Measurements from ENCODE around the gene EIF2S3.
A peak's percentile ranks its signal among the peaks of the same experiment; 100 is the strongest.
"Not testable (repeated sequence)": the region's sequence is repeated elsewhere in the genome, so short reads cannot be mapped to it uniquely, and the experiment has no call there.

The EIF2S3 gene

DNA sequence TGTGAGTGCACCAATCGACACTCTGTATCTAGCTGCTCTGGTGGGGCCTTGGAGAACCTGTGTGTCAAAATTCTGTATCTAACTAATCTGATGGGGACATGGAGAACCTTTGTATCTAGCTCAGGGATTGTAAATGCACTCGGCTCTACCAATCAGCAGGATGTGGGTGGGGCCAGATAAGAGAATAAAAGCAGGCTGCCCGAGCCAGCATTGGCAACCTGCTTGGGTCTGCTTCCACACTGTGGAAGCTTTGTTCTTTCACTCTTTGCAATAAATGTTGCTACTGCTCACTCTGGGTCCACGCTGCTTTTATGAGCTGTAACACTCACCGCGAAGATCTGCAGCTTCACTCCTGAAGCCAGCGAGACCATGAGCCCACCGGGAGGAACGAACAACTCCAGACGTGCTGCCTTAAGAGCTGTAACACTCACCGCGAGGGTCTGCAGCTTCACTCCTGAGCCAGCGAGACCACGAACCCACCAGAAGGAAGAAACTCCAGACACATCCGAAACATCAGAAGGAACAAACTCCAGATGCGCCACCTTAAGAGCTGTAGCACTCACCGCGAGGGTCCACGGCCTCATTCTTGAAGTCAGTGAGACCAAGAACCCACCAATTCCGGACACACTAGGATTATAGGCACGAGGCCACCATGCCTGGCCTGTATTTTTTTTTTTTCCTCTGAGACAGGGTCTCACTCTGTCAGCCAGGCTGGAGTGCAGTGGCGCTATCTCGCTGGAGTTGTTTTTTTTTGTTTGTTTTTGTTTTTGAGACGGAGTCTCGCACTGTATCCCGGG, 4.0 kb upstream of the EIF2S3 start:
- not testable (repeated sequence) for DNase-seq (ENCODE audit: low spot score)

DNA sequence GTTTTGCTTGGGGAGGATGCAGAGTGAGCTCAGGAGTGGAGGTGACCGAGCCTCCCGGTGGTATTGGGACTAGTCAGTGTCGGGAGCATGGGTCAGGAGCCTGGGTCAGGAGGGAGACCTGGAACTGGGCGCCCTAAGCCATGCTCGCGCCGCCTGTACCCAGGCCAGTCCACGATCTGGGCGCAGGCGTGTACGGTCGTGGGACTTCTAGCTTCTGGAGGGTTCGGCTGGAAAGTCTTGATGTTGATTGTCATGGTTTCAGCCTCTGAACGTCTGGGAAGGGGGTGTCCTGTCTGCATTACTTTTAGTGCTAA, 244 bp downstream of the EIF2S3 start:
- DNase-seq (ENCODE audit: low spot score): no peak

DNA sequence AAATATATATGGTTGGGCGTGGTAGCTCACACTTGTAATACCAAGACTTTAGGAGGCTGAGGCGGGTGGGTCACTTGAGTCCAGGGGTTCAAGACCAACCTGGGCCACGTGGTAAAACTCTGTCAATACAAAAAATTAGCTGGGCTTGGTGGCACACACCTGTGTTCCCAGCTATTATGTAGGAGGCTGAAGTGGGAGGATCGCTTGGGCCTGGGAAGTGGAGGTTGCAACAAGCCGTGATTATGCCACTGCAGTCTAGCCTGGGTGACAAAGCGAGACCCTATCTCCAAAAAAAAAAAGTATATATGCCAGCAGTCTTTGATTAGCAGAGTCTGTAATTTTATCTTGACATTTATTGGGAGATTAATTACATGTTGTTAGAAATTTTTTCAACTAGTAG, 8.7 kb downstream of the EIF2S3 start:
- DNase-seq (ENCODE audit: low spot score): no peak

DNA sequence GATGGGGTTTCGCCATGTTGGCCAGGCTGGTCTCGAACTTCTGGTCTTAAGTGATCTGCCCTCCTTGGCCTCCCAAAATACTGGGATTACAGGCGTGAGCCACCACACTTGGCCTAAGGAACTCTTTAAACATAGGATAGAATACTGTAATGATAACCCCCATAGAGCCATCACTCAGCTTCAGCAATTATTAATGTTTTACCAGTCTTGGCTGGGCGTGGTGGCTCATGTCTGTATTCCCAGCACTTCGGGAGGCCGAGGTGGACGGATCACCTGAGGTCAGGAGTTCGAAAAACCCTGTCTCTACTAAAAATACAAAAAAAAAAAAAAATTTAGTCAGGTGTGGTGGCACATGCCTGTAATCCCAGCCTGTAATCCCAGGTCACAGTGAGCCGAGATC, 15.1 kb downstream of the EIF2S3 start:
- DNase-seq (ENCODE audit: low spot score): no peak

DNA sequence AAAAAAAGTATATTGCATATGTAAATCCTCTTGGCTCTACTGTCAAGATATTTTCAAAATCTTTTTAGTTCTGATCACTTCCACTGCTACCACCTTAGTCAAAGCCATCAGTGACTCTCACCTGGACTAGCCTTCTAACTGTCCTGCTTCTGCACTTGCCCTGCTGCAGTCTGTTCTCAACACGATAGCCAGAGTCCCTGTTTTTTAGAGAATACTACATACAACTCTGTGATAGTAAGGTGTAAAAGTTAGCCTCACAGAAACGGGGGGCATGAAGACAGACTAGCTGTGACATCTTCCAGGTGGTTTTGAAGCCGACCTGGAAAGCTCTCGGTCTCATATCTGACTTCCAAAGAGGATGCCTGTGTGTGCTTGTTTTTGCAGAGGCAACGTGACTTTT, 24.7 kb downstream of the EIF2S3 start:
- DNase-seq (ENCODE audit: low spot score): no peak

DNA sequence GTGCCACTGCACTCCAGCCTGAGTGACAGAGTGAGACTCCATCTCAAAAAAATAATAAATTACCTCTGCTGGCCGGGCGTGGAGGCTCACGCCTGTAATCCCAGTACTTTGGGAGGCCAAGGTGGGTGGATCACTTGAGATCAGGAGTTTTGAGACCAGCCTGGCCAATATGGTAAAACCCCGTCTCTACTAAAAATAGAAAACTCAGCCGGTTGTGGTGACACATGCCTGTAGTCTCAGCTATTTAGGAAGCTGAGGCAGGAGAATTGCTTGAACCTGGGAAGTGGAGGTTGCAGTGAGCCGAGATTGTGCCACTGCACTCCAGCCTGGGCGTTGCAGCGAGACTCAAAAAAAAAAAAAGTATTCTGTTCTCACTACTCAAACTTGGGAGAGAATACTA, 25.5 kb downstream of the EIF2S3 start:
- peak; percentile 22 for DNase-seq (ENCODE audit: low spot score)

DNA sequence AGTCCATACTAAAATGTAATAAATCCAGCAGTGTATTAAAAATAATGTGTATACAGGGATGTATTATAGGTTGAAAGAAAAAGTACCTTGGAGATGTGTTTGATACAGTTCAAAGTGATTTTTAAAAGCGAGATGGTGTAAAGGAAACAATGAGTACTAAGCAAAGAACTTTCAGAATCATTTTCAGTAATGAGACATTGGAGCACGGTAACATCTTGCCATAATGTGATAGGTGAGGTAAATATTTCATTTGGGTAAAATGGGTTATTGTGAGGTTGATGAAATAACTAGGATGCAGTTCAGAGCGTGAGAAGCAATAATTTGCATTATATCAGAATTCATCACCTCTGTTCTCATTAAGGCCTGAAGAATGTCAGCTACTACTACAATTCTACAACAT, 25.9 kb downstream of the EIF2S3 start:
- peak; percentile 55 for DNase-seq (ENCODE audit: low spot score)

DNA sequence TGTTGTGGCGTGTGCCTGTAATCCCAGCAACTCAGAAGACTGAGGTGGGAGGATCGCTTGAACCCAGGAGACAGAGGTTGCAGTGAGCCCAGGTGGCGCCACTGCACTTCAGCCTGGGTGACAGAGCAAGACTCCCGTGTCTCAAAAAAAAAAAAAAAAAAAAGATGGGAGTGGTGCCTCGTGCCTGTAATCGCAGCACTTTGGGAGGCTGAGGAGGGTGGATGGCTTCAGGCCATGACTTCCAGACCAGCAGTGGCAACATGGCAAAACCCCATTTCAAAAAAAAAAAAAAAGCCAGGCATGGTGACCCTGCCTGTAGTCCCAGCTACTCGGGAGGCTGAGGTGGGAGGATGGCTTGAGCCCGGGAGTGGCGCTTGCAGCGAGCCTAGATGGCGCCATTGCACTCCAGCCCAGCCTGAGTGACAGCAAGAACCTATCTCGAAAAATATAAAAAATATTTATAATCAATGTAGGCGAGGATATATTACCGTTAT, 27.0 kb downstream of the EIF2S3 start:
- DNase-seq (ENCODE audit: low spot score): peak; percentile 58

DNA sequence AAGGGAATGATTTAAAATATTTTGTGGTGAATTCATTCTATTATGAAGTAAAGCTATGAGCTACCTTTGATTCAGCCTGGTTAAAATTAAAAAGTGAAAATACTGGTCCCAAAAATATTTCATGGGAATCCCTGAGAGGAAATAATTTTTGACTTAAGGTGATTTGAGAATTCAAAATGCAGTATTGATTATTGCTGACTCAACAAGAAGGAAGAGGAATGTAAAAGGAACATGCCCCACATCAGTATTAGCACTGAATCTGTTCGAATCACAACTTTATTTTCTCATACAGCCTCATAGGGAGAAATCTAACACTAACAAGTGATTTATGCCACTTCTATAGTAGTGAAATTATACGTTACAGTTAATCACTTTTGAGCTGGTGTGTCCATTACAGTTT, 27.7 kb downstream of the EIF2S3 start:
- no peak for DNase-seq (ENCODE audit: low spot score)

DNA sequence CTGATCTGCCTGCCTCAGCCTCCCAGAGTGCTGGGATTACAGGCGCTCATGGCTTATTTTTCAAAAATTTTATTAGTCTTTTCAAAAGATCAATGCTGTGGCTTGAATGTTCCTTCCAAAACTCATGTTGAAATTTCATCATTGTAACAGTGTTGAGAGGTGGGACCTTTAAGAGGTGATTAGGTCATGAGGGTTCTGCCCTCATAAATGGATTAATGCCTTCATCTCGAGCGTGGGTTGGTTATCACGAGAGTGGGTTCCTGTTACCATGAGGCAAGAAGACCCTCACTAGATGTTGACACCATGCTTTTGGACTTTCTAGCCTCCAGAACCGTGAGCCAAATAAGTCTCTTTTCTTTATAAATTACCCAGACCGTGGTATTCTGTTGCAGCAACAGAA, 30.3 kb downstream of the EIF2S3 start:
- DNase-seq (ENCODE audit: low spot score): no peak

DNA sequence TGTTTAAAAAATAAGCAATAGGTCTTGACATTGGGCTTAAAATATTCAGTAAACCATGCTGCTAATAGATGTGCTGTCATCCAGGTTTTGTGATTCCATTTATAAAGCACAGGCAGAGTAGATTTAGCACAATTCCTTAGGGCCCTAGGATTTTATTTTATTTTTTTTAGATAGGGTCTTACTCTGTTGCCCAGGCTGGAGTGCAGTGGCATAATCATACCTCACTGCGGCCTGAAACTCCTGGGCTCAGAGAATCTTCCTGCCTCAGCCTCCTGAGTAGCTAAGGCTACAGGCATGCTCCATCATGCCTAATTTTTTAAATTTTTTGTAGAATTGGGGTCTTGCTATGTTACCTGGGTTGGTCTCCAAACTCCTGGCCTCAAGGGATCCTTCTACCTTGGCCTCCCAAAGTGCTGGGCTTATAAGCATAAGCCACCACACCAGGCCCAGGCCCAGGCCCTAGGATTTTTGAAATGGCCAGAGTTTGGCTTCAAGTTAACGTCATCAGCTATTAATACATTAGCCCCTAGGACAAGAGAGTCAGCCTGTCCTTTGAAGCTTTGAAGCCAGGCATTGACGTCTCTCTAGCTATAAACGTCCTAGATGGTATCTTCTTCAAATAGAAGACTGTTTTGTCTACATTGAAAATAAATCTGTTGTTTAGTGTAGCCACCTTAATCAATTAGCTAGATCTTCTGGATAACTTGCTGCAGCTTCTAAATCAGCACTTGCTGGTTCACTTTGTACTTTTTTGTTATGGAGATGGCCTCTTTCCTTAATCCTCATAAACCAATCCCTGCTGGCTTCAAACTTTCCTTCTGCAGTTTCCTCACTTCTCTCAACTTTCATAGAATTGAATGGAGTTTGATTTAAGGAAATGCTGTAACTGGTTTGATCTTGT, 35.8 kb downstream of the EIF2S3 start:
- no peak for DNase-seq (ENCODE audit: low spot score)

DNA sequence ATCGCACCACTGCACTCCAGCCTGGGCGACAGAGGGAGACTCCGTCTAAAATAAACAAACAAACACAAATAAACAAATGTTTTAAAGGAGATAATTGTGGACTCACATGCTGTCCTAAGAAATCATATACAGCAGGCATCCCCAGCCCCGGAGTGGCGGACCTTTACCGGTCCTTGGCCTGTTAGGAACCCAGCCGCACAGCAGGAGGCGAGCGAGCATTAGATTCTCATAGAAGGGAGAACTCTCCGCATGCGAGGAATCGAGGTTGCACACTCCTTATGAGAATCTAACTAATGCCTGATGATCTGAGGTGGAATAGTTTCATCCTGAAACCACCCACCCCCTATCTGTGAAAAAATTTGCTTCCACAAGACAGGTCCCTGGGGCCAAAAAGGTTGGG, 39.0 kb downstream of the EIF2S3 start:
- DNase-seq (ENCODE audit: low spot score): no peak

DNA sequence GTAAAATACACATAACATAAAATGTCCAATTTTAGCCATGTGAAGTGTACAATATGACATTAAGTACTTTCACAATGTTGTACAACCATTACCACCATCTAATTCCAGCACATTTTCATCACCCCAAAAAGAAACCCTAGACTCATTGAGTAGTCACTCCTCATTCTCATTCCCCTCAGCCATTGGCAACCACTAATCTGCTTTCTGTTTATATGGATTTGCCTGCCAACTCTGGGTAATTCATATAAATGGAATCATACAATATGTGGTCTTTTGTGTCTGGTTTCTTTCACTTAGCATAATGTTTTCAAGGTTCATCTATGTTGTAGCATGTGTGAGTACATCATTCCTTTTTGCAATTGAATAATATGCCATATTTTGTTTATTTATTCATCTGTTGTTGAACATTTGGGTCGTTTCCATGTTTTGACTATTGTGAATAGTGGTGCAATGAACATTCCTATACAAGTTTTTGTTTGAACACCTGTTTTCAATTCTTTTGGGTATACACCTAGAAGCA, 43.0 kb downstream of the EIF2S3 start:
- no peak for DNase-seq (ENCODE audit: low spot score)

DNA sequence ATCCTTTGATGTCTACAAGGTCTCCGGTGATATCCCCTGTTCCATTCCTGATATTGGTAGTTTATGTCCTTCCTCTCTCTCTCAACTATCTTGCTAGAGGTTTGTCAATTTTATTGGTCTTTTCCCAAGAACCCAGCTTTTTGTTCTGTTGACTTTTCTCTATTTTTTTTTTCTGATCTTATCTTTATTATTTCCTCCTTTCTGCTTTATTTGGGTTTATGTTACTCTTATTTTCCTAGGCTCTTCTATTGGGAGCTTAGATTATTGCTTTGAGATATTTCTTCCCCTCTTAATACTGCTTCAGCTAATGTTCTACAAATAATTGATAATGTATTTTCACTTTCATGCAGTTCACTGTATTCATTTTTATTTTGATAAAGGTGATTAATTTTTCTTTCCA, 44.2 kb downstream of the EIF2S3 start:
- no peak for DNase-seq (ENCODE audit: low spot score)

DNA sequence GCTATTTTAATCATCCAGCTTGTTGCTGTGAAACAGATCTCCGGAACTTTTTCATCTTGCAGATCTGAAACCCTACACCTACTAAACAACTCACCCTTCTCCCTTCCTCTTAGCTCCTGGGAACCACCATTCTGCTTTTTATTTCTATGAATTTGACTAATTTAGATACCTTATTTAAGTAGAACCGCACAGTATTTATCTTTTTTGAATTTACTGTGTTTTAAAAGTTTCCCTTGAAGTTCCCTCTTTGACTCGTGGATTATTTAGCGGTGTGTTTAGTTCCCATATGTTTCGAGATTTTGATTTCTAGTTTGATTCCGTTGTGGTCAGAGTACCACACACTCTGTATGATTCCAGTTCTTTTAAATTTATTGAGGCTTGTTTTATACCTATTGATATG, 44.6 kb downstream of the EIF2S3 start:
- DNase-seq (ENCODE audit: low spot score): no peak

DNA sequence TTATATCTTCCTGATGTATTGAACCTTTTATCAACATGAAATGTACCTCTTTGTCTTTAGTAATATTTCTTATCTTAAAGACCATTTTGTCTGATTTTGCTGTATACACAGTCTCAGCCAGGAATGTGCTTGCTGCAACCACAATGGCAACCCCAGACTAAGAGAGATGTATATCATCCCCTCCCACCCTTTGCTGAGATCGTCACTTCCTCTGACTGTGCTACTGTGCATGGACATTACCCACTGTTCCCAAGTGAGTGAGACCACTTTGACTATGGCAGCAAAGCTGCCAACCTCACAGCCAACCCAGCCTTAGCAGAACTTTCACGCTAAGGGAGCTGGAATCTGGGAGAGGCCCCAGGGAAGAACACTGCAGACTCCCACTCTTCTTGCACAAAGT, 46.0 kb downstream of the EIF2S3 start:
- no peak for DNase-seq (ENCODE audit: low spot score)

DNA sequence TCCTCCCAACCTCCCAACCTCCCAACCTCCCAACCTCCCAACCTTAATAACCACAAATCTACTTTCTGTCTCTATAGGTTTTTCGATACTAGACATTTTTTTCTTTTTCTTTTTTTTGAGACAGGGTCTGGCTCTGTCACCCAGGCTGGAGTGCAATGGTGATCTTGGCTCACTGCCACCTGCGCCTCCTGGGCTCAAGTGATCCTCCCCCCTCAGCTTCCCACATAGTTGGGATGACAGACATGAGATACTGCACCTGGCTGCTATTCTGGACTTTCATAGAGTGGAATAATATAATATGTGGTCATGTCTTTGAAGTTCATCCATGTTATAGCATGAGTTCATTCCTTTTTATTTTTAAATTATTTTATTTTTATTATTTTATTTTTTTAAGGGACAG, 55.3 kb downstream of the EIF2S3 start:
- no peak for DNase-seq (ENCODE audit: low spot score)

DNA sequence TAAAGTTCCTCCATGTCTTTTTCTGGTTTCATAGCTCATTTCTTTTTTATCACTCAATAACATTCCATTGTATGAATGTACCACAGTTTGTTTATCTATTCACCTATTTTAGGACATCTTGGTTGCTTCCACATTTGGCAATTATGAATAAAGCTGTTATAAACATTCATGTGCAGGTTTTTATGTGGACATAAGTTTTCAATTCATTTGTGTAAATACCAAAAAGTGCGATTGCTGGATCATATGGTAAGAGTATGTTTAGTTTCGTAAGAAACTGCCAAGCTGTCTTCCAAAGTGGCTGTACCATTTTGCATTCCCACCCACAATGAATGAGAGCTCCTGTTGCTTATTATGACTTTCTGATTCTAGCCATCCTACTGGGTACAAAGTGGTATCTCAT, 58.4 kb downstream of the EIF2S3 start:
- DNase-seq (ENCODE audit: low spot score): no peak

DNA sequence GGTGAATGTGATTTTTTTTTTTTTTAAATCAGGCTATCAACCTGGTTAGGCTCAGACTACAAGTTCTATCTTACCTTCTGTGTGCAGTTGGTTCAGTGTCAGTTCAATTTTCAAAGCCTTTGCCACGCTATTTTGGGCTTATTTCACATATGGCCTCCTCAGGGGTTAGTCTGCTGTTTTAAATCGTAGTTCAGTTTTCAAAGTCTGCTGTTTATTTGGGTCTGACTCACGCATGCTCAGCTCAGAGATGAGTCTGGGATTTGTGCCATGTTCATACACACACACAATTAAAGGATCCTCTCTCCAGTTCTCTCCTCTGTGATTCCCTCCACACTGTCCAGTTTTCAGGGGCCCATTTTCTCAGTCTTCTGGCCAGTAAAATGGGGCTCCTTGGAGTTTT, 62.5 kb downstream of the EIF2S3 start:
- no peak for DNase-seq (ENCODE audit: low spot score)

DNA sequence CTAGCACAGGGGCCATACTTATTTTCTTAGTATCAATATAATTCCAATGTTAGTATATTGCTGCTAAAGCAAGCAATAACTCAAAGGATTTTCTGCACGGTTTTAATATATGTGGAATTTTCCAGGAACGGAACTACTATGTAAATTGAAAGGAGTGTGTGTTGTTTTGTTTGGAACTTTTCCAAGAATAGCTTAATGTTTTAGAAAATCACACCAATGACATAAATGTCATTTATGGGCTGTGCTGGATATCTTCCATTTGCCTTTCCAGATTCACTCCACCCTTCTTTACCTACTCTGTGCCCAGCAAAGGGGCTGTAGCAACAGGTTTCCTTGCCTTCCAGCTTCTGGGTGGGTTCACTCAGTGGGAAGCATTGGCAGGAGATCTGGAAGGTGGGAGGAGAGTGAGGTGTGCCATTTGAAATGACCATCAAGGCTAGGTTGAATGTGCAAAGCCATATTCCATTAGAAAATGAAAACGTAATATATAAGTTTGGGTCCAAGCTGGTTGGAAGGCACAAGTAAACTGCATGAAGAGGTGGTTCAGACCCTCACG, 69.6 kb downstream of the EIF2S3 start:
- DNase-seq (ENCODE audit: low spot score): no peak

DNA sequence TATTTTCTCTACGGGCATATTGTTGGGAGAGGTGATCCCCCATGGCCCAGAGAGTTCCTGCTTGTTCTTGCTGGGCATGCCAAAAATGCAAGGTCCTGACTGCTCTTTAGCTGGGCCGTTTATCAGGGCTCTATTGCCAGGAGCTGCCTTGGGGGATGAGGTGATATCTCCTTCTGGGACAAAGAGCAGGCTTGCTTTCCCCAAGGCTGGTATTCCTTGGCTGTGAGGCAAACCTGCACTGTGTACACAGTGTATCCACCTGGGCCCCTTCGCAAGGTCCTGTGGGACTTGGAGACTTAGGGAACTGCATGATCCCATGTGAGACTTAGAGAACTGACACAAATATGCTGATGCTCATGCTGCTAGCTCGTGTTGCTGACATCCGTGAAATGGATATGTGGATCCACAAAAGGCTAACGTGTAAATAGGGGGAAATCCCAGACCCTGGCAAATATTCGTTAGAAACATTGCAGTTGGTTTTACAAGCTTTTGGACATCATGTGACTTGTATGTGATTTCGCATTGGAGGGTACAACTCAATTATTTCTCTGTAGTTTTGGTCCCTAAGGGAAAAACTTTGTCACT, 70.4 kb downstream of the EIF2S3 start:
- DNase-seq (ENCODE audit: low spot score): no peak

Data from activated CD4-positive, alpha-beta T cell treated with anti-CD3 and anti-CD28 coated beads, Interleukin-2, Interleukin-4, amounts not matched to agents 100 ng/mL and 50 ng/mL, durations not matched to agents 16 hours and 8 hours (primary cell).